ENCODE results near the gene TSPAN10. TPM values are rescaled to one million over a fixed set of nuclear protein-coding genes. Genes with fewer than 3 reads are reported as not detected.

Gene TSPAN10
- total and polyA plus RNA-seq, 2 of the 4 experiments (the other 2 are of a cell fraction) = 1.4 to 4.5 TPM

- ChIA-PET POLR2A (ENCODE audit: unreplicated experiment) (no interaction called here), CTCF (no interaction called here)
- H2AFZ ChIP-seq (replicated peaks; ENCODE audit: low read length, poor library complexity) = no peak overlapping the region
- no peak overlapping the region for H2BK120ac ChIP-seq (ENCODE audit: low read depth, low read length)
- no peak overlapping the region for H4K8ac ChIP-seq (ENCODE audit: low read depth in 2 of 2, low read length in 2 of 2)
- H3K9me1 ChIP-seq (ENCODE audit: insufficient read depth, low read length) = no peaks in the 10 kb centered on the region; the same call in 1 of the 2 replicates
- H2AK5ac ChIP-seq (ENCODE audit: low read depth, low read length) = no peak overlapping the region
- H3K9ac ChIP-seq (ENCODE audit: low read depth, low read length) = no peak overlapping the region
- H4K91ac ChIP-seq (ENCODE audit: insufficient read depth, low read depth, low read length) = no peak overlapping the region
- H4K20me1 ChIP-seq (ENCODE audit: insufficient read depth, low read length) = peaks cover 87% of the 10 kb centered on the region
- intact Hi-C loops (cut with micrococcal nuclease) = no loop called here
- no peak overlapping the region for H3K4me3 ChIP-seq (ENCODE audit: insufficient read depth, low read depth, low read length)
- H3K56ac ChIP-seq (ENCODE audit: extremely low read depth, insufficient read depth, low read length) = no peak overlapping the region
- H3K9me3 ChIP-seq (ENCODE audit: control insufficient read depth, insufficient read depth, low read length) = no peaks in the 10 kb centered on the region
- no peaks in the 10 kb centered on the region for H3K27me3 ChIP-seq (ENCODE audit: control insufficient read depth, insufficient read depth, low read length)
- H4K5ac ChIP-seq (ENCODE audit: low read depth, low read length) = no peak overlapping the region
- TF ChIP-seq RFX5 (IDR thresholded peaks at IDR 0.05; ENCODE audit: low read depth, low read length) = no peak
- no peak for TF ChIP-seq FOS (IDR thresholded peaks at IDR 0.05; ENCODE audit: low read depth, low read length)
- no peak for TF ChIP-seq MAFK (IDR thresholded peaks at IDR 0.05; ENCODE audit: low read depth, low read length)
- TF ChIP-seq CEBPB (IDR thresholded peaks at IDR 0.05; ENCODE audit: low read depth, low read length) = no peak
- TF ChIP-seq NFE2L2 (IDR thresholded peaks at IDR 0.05; ENCODE audit: low read depth, low read length) = no peak
- TF ChIP-seq USF2 (IDR thresholded peaks at IDR 0.05; ENCODE audit: low read depth, low read length) = no peak
- TF ChIP-seq ELK1 (IDR thresholded peaks at IDR 0.05; ENCODE audit: borderline replicate concordance, low read depth, low read length) = no peak
- no peak overlapping the region for H2BK20ac ChIP-seq (ENCODE audit: low read depth, low read length)
- peaks cover under 1% of the 10 kb centered on the region for H3K4me1 ChIP-seq (ENCODE audit: control insufficient read depth, insufficient read depth, low read length)
- H2BK15ac ChIP-seq (ENCODE audit: low read depth, low read length) = no peak overlapping the region
- no peak overlapping the region for H2BK5ac ChIP-seq (ENCODE audit: low read depth, low read length, poor library complexity, severe bottlenecking)
- H3K79me1 ChIP-seq (ENCODE audit: low read depth in 1 of 2, low read length in 2 of 2) = peaks cover 10 to 51% of the 10 kb centered on the region in 2 experiments
- no peak overlapping the region for H3K23ac ChIP-seq (ENCODE audit: low read depth, low read length)
- H3K4me2 ChIP-seq (ENCODE audit: low read depth, low read length) = no peak overlapping the region
- no peak for ATAC-seq (ENCODE audit: low read depth)
- no peak for DNase-seq
- H2AK9ac ChIP-seq (replicated peaks; ENCODE audit: low read depth, low read length, poor library complexity) = no peak overlapping the region
- dilution Hi-C loops (cut with HindIII; ENCODE audit: low sequenced_read_pairs, unreplicated experiment) = no loop called here
- 85% methylated on average over 4 of the region's 17 CpGs; no CpG with 5 or more reads in 1 of the 2 experiments for WGBS, 2 experiments (ENCODE audit: extremely low coverage in 2 of 2, insufficient read length in 1 of 2)
- H3K27ac ChIP-seq (ENCODE audit: insufficient read depth, low read length) = no peak overlapping the region
- H3K4ac ChIP-seq (ENCODE audit: low read depth, low read length) = no peak overlapping the region
- peaks cover 92% of the 10 kb centered on the region for H3K36me3 ChIP-seq (ENCODE audit: control insufficient read depth, insufficient read depth, low read length)
- BruUV-seq (replicated peaks) = no TSS peak
- H3K14ac ChIP-seq (replicated peaks; ENCODE audit: low read depth, low read length) = no peak overlapping the region
- no peak overlapping the region for H3K18ac ChIP-seq (ENCODE audit: low read depth, low read length)
- in situ Hi-C loops (cut with MboI; ENCODE audit: low sequenced_read_pairs) = no loop called here
Measured at GRCh38 chr17:81690549-81690948, 53.6 kb downstream of the TSPAN10 start.
